Memory B cell (primary cell): ENCODE data around the gene PTCD2.
"Not testable (repeated sequence)": the region's sequence is repeated elsewhere in the genome, so short reads cannot be mapped to it uniquely, and the experiment has no call there.

Experiments
- ATAC-seq: fragments of 150-1000 bp; cut with Tn5 transposase; 2 replicates; pipeline ENCODE4 v1.10.0; 2021; ENCODE audit warnings: low read depth, mild to moderate bottlenecking, moderate library complexity
- DNase-seq, 2 donors: peaks; one replicate each; pipeline ENCODE4 v3.0.0; 2022; ENCODE audit warnings: low spot score in 2 of 2
- H3K27ac Mint-ChIP-seq: one replicate; pipeline ENCODE4 v1.8.0; 2022; ENCODE audit warnings: mild to moderate bottlenecking, moderate library complexity, mixed read lengths
- H3K27me3 Mint-ChIP-seq: one replicate; pipeline ENCODE4 v1.8.0; 2022; ENCODE audit warnings: mixed read lengths
- H3K36me3 Mint-ChIP-seq: one replicate; pipeline ENCODE4 v1.8.0; 2022; ENCODE audit warnings: mild to moderate bottlenecking, mixed read lengths
- H3K4me1 Mint-ChIP-seq: one replicate; pipeline ENCODE4 v1.8.0; 2022; ENCODE audit warnings: mixed read lengths
- H3K4me3 Mint-ChIP-seq: one replicate; pipeline ENCODE4 v1.8.0; 2022; ENCODE audit warnings: mild to moderate bottlenecking, moderate library complexity, mixed read lengths
- H3K9me3 Mint-ChIP-seq: one replicate; pipeline ENCODE4 v1.8.0; 2022; ENCODE audit warnings: mixed read lengths

PTCD2 gene

GRCh38 chr5:72288924-72289323 is 31.2 kb upstream of the PTCD2 start:
- Mint-ChIP-seq H3K4me3 (no peak overlapping the region), H3K4me1 (peaks cover 12% of the 10 kb centered on the region), H3K27ac (no peak overlapping the region), H3K9me3 (no peaks in the 10 kb centered on the region), H3K27me3 (no peaks in the 10 kb centered on the region), H3K36me3 (peaks cover 16% of the 10 kb centered on the region)
- ATAC-seq (no peak), DNase-seq (no peak)

DNA sequence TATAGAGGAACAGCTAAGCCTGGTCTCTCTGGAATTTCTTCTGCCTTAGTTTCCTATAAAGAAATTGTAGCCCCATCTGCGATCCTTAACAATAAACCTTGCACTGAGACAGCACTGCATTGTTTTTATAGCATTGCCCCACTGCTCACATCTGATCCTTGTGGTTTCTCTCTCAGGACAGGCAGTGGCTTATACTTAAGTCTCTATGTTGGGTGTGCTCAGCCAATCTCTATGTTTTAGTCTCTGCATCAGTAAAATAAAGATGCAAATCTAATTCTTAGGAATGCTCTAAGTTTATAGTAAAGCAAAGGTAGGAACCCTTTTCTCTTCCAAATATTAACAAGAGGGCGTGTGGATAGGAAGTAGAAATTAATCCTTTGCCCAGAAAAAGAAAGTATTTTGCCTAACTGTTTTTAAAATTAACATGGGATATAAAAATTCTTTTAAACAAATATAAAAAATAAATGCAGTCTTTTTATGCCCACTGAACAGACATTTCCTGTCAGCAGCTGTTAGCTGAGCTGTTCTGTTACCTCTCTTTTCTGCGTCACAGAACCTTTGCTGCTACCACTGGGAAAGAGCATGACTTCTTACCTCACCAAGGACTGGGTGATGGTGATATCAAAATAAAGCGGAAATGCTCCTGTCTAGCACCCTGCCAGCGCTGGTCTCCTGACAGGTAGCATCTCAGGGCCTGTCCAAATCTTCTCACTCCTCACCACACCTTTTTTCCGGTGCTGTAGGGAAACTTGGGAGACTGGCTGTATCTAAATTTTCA is 29.6 kb upstream of the PTCD2 start:
- H3K36me3 Mint-ChIP-seq = peaks cover 19% of the 10 kb centered on the region
- H3K27ac Mint-ChIP-seq = peak overlapping the region; percentile 35
- no peak for DNase-seq
- H3K4me3 Mint-ChIP-seq = no peak overlapping the region
- peaks cover 13% of the 10 kb centered on the region for H3K4me1 Mint-ChIP-seq
- H3K9me3 Mint-ChIP-seq = no peaks in the 10 kb centered on the region
- no peaks in the 10 kb centered on the region for H3K27me3 Mint-ChIP-seq
- peak; percentile 90 for ATAC-seq

- DNase-seq (no peak), ATAC-seq (no peak)
- peaks cover 22% of the 10 kb centered on the region for H3K36me3 Mint-ChIP-seq
- H3K27ac Mint-ChIP-seq = no peak overlapping the region
- H3K4me1 Mint-ChIP-seq = peaks cover 18% of the 10 kb centered on the region
- no peak overlapping the region for H3K4me3 Mint-ChIP-seq
- H3K27me3 Mint-ChIP-seq = no peaks in the 10 kb centered on the region
- no peaks in the 10 kb centered on the region for H3K9me3 Mint-ChIP-seq
These were observed 28.6 kb upstream of the PTCD2 start for GRCh38 chr5:72291601-72292000.

DNA sequence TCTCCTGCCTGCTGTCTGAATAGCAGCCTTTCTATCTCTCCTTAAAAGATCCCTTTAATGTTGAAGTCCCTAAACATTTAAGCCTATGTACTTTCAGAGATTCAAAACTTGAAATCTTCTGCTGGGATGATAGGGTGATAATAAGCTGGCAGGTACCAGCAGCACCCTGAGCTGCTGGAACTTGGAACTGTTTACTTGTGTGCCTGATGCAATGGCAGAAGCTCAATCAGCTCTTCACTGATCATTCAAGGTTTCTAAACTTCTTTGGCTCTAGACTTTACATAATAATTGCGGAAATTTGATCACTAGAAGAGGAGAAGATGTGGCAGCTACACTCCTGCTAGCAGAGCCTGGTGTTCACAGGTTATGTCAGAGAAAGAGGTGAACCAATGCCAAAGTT is 27.8 kb upstream of the PTCD2 start:
- Mint-ChIP-seq H3K27me3 (no peaks in the 10 kb centered on the region), H3K4me1 (peaks cover 18% of the 10 kb centered on the region), H3K4me3 (no peak overlapping the region), H3K9me3 (no peaks in the 10 kb centered on the region), H3K36me3 (peaks cover 22% of the 10 kb centered on the region), H3K27ac (no peak overlapping the region)
- ATAC-seq (no peak), DNase-seq (no peak)

DNA sequence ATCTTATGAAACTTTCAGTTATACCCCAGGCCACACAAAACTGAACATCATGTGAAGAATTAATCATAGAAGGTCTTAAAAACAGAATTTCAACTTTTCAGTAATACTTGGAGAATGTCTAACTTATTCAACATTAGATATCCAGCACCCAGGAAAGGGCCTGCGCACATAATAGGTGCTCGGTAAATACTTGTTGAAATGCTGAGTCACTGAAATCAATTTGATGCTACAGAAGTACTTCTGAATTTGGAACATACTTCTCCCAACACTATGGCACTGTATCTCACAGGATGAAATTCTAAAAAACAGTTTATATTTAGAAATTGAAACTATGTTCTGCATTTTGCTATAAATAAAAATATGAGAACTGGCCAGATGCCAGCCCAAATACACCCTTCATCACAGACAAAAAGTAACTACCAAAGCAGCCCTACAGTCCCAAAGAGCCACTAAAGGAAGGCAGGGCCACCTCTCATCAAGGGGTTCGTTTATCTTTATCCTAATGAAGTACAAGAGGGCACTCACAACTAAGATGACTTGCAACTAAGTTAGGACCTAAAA is 26.6 kb upstream of the PTCD2 start:
- DNase-seq (no peak), ATAC-seq (no peak)
- Mint-ChIP-seq H3K27me3 (no peaks in the 10 kb centered on the region), H3K27ac (no peak overlapping the region), H3K4me1 (peaks cover 19% of the 10 kb centered on the region), H3K9me3 (no peaks in the 10 kb centered on the region), H3K4me3 (no peak overlapping the region), H3K36me3 (peaks cover 14% of the 10 kb centered on the region)

DNA sequence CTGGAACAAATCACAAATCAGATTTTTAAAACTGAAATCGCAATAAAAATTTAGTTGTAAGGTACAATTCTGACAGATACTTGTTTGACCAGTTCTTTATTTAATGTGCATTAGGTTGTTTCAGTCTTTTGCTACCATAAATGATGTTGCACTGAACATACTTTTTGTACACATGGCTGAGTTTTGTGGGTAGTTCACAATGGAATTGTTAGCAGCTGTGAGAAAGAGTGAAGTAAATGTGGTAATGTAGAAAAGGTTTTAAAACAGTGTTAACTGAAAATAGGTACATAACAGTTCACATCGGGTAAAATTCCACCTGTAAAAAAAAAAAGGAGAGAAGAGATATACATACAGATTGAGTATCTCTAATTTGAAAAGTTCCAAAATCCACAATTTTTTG is 25.7 kb upstream of the PTCD2 start:
- Mint-ChIP-seq H3K27ac (peak overlapping the region; percentile 69), H3K27me3 (no peaks in the 10 kb centered on the region), H3K4me1 (peaks cover 26% of the 10 kb centered on the region), H3K4me3 (no peak overlapping the region), H3K9me3 (no peaks in the 10 kb centered on the region), H3K36me3 (peaks cover 9% of the 10 kb centered on the region)
- DNase-seq = no peak
- ATAC-seq = no peak

- no peak for ATAC-seq
These were observed 24.6 kb upstream of the PTCD2 start for GRCh38 chr5:72295539-72295938.

GRCh38 chr5:72296256-72296655 is 23.9 kb upstream of the PTCD2 start:
- peaks cover 9% of the 10 kb centered on the region for H3K36me3 Mint-ChIP-seq
- H3K9me3 Mint-ChIP-seq = no peaks in the 10 kb centered on the region
- H3K27ac Mint-ChIP-seq = no peak overlapping the region
- H3K4me3 Mint-ChIP-seq = no peak overlapping the region
- no peak for ATAC-seq
- H3K27me3 Mint-ChIP-seq = no peaks in the 10 kb centered on the region
- peaks cover 39% of the 10 kb centered on the region for H3K4me1 Mint-ChIP-seq
- no peak for DNase-seq

More at GRCh38 chr5:72295539-72295938, 24.6 kb upstream of the PTCD2 start:
- Mint-ChIP-seq H3K9me3 (no peaks in the 10 kb centered on the region), H3K27me3 (no peaks in the 10 kb centered on the region), H3K4me1 (peaks cover 35% of the 10 kb centered on the region), H3K27ac (no peak overlapping the region), H3K4me3 (no peak overlapping the region), H3K36me3 (peaks cover 9% of the 10 kb centered on the region)
- DNase-seq = no peak

GRCh38 chr5:72298136-72298535 is 22.0 kb upstream of the PTCD2 start:
- Mint-ChIP-seq H3K4me1 (peaks cover 56% of the 10 kb centered on the region), H3K27ac (peak overlapping the region; percentile 58), H3K4me3 (peak overlapping the region; percentile 72)
- not testable (repeated sequence) for H3K36me3 Mint-ChIP-seq, H3K9me3 Mint-ChIP-seq, H3K27me3 Mint-ChIP-seq
- peak in 1 of 2 donors; percentile 16 for DNase-seq
- ATAC-seq = peak; percentile 68

GRCh38 chr5:72298711-72299110 is 21.5 kb upstream of the PTCD2 start:
- H3K9me3 Mint-ChIP-seq = no peaks in the 10 kb centered on the region
- peaks cover 8% of the 10 kb centered on the region for H3K36me3 Mint-ChIP-seq
- H3K27me3 Mint-ChIP-seq = no peaks in the 10 kb centered on the region
- DNase-seq = no peak
- peak overlapping the region; percentile 82 for H3K4me3 Mint-ChIP-seq
- peaks cover 55% of the 10 kb centered on the region for H3K4me1 Mint-ChIP-seq
- peak overlapping the region; percentile 58 for H3K27ac Mint-ChIP-seq
- ATAC-seq = no peak

DNA sequence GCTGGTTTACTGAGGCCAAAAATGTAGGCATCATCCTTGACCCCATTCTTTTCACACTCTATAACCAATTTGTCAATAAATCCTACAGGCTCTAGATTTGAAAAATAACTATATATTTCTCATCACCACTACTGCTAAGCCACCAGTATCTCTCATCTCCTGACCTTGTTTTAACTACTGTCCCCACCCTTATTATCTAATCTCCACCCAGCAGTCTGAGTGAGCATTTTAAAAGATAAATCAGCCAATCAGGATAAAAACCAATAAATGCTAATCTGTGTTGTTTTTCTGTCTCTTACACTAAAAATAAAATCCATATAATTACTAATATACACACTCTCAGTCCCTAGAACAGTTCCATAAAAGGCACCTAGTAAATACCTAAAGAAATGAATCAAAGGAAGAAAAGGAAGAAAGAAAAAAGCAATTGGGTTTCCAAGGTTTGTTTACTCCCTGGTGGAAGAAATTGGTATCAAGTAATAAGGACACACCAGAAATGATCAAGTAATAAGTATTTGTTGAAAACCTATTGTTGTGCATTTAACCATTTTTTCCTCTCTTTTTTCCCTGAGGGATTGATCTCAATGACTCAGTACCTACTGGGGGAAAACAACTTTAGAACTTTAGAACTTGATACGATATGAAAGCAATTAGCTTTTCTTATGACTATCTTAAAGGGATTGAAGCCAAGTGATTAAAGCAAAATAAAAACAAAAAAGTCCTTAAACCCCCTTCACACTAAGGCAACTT is 19.4 kb upstream of the PTCD2 start:
- Mint-ChIP-seq H3K4me3 (peak overlapping the region; percentile 30), H3K9me3 (no peaks in the 10 kb centered on the region), H3K4me1 (peaks cover 57% of the 10 kb centered on the region), H3K27ac (peak overlapping the region; percentile 58), H3K27me3 (no peaks in the 10 kb centered on the region), H3K36me3 (peaks cover 5% of the 10 kb centered on the region)
- ATAC-seq = no peak
- DNase-seq = no peak

DNA sequence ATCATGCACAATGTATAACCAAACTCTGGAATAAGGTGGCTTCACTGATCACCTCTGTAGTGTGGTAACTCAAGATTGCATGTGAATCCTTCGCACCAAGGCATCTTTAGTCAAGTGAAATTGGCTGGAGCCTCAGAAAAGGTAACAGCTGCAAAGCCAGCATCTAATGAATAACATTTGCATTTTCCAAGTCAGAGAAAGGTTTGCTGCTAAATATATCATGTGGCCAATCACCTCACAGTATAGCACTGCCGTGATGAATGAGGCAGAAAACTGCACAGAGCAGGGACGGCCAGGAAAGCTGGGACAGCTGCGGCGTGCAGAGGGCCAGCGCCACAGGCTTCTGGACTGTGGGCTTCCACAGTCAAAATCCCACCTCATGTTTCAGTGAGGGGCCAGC is 18.6 kb upstream of the PTCD2 start:
- Mint-ChIP-seq H3K36me3 (peaks cover 2% of the 10 kb centered on the region), H3K27me3 (no peaks in the 10 kb centered on the region), H3K4me1 (peaks cover 53% of the 10 kb centered on the region), H3K4me3 (peak overlapping the region; percentile 30), H3K27ac (peak overlapping the region; percentile 58), H3K9me3 (no peaks in the 10 kb centered on the region)
- ATAC-seq (peak; percentile 70), DNase-seq (no peak)

GRCh38 chr5:72302171-72302570 is 18.0 kb upstream of the PTCD2 start:
- no peaks in the 10 kb centered on the region for H3K27me3 Mint-ChIP-seq
- no peak overlapping the region for H3K4me3 Mint-ChIP-seq
- DNase-seq (no peak), ATAC-seq (no peak)
- peaks cover 2% of the 10 kb centered on the region for H3K36me3 Mint-ChIP-seq
- peaks cover 53% of the 10 kb centered on the region for H3K4me1 Mint-ChIP-seq
- peak overlapping the region; percentile 58 for H3K27ac Mint-ChIP-seq
- no peaks in the 10 kb centered on the region for H3K9me3 Mint-ChIP-seq
